NCI-H2196 treated with DMSO at 0.1 percent for 48 hours (cell line): Measurements from ENCODE around the gene CREBL2.

ENCODE experiments used
- DNase-seq: peaks from one replicate; lab custom pipeline; 2025; ENCODE audit not compliant: unreplicated experiment; lab: John Stamatoyannopoulos, UW

The CREBL2 gene

DNA sequence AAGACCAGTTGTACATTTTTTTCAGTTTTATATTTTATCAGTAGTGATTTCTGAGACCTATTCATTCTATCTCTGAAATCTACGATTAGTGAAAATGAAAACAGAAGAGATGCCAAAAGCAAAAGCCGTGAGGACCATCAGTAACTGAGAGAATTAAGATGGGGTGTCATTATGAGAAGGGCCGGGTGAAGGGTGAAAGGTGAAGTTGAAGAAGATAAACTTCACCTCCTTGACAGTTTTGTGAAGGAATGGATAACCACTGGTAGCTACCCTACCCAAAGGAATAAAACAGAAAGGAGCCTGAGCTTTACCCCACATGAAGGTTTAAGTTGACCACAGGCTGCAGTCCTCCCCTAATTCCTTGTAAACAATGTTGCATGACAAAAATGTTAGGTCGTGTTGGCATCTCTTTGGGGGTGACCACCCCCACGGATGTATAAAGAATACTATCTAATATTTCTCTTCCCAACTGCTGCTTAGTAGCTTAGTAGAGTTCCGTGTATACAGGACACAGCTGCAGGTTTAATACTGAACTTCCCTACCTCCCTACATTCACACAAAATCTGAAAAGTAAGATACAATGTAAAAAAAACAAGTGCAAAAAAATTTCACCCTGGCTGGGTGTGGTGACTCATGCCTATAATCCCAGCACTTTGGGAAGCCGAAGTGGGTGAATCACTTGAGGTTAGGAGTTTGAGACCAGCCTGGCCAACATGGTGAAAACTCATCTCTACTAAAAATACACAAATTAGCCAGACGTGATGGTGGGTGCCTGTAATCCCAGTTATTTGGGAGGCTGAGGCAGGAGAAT lies 60.4 kb downstream of the CREBL2 start:
- no peak for DNase-seq

DNA sequence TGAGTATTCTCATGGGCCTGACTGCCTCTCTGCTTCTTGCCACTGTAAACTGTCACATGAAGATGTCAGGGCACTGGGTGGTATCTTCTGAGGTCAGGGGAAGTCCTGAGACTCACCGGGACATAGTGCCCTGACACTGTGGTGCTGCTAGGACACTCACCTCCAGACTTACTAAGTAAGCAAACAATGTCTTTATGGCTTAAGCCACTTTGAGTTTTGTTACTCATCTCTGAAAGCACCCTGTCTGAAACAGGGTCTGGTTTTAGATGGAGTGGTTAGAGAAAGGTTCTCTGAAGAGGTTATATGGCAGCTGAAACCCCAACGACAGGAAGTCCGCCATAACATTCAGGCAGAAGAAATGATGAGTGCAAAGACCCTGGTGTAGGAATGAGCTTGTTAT lies 61.6 kb downstream of the CREBL2 start:
- DNase-seq: no peak

GRCh38 chr12:12676605-12677004 lies 64.9 kb downstream of the CREBL2 start:
- no peak for DNase-seq

DNA sequence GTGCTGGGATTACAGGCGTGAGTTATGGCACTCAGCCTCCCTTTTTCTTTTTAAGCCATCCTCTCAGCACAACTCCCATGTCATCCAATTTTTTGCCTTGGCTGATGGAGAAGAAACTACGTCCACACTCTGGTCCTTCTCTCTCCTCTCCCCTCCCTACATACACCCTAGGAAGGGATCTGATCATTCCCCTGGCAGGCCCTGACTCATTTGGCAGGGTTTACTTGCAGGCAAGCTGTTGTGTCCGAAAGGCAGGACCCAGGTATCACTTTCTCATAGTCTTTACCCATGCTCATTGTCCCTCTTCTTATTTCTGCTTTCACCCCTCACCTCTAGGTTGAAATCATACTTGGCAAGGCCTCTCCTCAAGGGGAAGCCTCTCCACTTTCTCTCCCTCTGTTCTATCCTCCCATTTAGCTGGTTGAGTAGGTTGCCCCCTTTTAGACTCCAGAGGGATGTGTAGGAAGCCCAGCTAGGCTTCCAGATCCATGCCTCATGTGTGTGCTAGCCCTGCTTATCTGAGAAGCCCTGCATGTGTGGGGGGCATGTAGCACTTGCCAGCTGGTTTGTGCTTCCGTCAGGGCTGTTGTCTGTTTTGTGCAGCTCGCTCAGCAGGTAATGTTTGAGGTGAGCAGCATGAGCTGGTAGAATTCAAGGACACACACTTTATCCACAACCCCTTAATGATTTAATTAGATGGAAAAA lies 69.5 kb downstream of the CREBL2 start:
- no peak for DNase-seq

GRCh38 chr12:12682284-12682683 lies 70.6 kb downstream of the CREBL2 start:
- DNase-seq: no peak

DNA sequence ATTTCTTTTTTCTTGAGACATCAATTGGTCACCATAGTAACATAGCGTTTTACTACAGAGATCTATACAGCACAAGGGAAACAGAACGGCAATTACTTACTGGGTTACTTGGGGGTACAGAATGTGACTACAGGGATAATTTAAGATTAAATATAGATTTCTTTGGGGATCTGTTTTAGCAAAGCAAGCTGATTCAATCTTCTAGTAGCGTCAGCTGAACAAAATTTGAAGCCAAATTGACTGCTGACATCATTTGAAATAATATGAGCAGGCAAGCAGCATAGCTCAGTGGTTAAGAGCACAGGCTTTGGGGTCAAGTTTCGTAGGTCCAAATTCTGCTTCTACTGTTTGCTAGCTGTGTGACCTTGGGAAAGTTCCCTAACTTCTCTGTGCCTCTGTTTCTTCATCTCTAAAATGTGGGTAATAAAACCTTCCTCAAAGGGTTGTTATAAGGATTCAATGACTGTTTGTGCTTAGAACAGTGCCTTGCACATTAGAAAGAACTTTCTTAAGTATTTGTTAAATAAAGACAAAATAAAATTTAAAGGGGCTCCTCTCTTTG lies 71.5 kb downstream of the CREBL2 start:
- DNase-seq: no peak

DNA sequence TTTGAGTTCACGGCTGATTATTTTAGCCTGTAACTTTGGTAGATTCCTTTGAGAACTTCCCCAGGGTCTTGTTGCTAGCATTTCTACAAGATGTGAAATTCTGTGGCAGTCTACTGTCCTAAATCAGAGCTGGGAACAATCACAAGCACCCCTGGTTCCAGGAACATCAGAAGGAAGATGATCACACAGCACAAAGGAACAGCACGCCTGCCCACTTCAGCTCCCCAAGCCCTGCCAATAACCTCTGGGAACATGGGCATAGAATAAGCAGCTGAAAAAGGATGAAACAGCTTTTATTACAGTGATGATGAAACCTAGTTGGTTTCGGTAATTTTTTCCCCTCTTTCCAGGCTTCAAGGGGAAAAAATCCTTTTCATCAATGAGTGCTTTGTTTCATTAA lies 72.0 kb downstream of the CREBL2 start:
- no peak for DNase-seq

- DNase-seq: no peak
These were observed 72.9 kb downstream of the CREBL2 start for GRCh38 chr12:12684375-12685106.

DNA sequence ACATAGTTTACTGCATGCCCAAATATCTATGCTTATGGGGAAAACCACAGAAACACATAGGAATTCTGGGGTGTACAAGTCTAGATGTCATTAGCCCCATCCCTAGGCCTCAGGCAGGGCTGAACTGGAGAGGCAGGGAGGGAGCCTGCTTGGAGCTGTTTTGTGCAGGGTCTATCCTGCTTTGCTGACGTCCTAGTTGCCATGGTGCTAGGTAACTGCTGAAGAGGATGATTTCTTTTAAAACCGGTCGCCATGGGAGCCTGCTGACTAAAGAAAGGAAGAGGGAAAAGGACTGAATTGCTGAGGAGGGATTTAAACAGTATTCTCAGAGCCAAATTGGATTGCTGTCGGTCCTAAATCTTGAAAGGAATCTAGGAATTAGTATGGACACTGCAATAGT lies 73.6 kb downstream of the CREBL2 start:
- DNase-seq: no peak

DNA sequence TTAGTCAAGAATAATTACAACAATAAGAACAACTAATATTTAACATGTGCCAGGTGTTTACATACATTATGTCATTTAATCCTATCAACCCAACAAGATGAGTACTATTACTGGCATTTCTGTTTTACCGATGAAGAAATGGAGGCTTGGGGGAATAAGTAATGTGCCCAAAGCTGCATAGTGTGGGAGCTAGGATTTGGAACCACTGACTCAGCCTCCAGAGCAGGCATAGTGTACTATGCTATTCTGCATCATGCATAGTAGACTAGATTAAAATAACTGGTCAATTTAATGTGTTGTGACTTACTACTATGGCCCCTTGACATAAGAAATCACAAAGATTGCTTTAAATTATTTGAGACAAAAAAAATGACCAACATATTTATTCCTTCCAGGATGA lies 74.8 kb downstream of the CREBL2 start:
- DNase-seq: no peak

GRCh38 chr12:12686925-12687324 lies 75.2 kb downstream of the CREBL2 start:
- DNase-seq: no peak

- no peak for DNase-seq
These were observed 78.1 kb downstream of the CREBL2 start for GRCh38 chr12:12689647-12690300.

GRCh38 chr12:12691549-12691948 lies 79.9 kb downstream of the CREBL2 start:
- DNase-seq: no peak

DNA sequence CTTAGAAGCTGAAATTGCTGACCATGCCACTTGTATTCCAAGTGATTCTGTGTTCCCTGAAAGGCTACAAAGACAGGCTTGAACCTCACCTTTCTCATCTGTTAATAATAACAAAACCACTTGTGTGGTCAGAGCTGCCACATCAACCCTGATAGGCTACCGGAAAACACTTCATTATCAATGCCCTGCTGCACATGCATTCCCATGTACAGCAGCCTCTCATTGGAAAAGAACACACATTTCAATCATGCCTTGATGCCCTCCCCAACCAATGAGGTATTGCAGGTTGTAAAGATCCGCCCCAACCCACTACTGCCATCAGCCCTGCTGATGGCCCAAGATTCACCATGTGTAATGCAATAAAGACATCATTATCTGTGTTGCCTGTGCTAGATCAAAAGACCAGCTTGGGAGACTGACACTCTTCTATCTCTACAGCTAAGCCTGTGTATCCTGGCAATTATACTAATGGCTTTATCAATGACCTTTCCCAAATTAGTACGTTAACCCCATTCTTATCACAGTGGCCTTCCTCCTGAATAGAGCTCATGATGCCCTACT lies 81.5 kb downstream of the CREBL2 start:
- DNase-seq: no peak
